Vagina (tissue), 2 donors: ENCODE results near the gene ADAM22. TPM values are rescaled to one million over a fixed set of nuclear protein-coding genes. Genes with fewer than 3 reads are reported as not detected.

Experiments used
- DNase-seq, 2 donors: peaks; one replicate each; pipeline ENCODE4 v3.0.0-alpha.2; 2017; ENCODE audit errors: extremely low spot score in 2 of 2
- H3K27ac ChIP-seq: fragments of 200-600 bp; sonication (generic); one replicate; pipeline ENCODE4 v1.5.1; 2019
- H3K27me3 ChIP-seq: fragments of 200-600 bp; sonication (generic); one replicate; pipeline ENCODE4 v1.5.1; 2019
- H3K36me3 ChIP-seq, 2 donors: fragments of 200-600 bp; sonication (generic); one replicate each; pipeline ENCODE4 v1.5.1; 2017 to 2019
- H3K4me1 ChIP-seq: fragments of 200-600 bp; sonication (generic); one replicate; pipeline ENCODE4 v1.5.1; 2019
- H3K4me3 ChIP-seq, 2 donors: fragments of 200-600 bp; sonication (generic); 1 replicate in 1 of 2; 2 replicates in 1 of 2; pipeline ENCODE4 v1.5.1; 2016 to 2019
- H3K9me3 ChIP-seq: fragments of 200-600 bp; sonication (generic); one replicate; pipeline ENCODE4 v1.5.1; 2019
- POLR2A ChIP-seq, 2 donors: fragments of 450-650 bp; IDR thresholded peaks; one replicate each; pipeline ENCODE4 v1.6.1; 2017; ENCODE audit warnings: antibody characterized with exemption in 2 of 2, mild to moderate bottlenecking in 2 of 2, moderate library complexity in 2 of 2
- POLR2AphosphoS5 ChIP-seq, 2 donors: sonication (generic); formaldehyde crosslinking; IDR thresholded peaks; one replicate each; pipeline ENCODE4 v1.9.0; 2017; ENCODE audit warnings: antibody characterized with exemption in 2 of 2, mild to moderate bottlenecking in 2 of 2, low read depth in 1 of 2; ENCODE audit not compliant: insufficient read depth in 1 of 2
- intact Hi-C: fragments of 100-400 bp; cut with DNase I; formaldehyde crosslinking; loops from one replicate; pipeline ENCODE4 v1.15.1; 2023
- total RNA-seq: library from RNA; depleted of rRNA; stranded (reverse); fragments of >200 nt; gene quantifications from one replicate; pipeline ENCODE4 v1.2.3, GENCODE V29; 2016
- TF ChIP-seq, protein P1 (sequence below), 3 experiments: fragments of 450-650 bp in 2 of 3; fragments of 200-600 bp in 1 of 3; sonication (generic) in 1 of 3; IDR thresholded peaks; one replicate each; pipeline ENCODE4 v1.5.1; 2017 to 2019; ENCODE audit warnings: antibody characterized with exemption in 3 of 3, mild to moderate bottlenecking in 2 of 3, moderate library complexity in 2 of 3

The ADAM22 gene, protein sequence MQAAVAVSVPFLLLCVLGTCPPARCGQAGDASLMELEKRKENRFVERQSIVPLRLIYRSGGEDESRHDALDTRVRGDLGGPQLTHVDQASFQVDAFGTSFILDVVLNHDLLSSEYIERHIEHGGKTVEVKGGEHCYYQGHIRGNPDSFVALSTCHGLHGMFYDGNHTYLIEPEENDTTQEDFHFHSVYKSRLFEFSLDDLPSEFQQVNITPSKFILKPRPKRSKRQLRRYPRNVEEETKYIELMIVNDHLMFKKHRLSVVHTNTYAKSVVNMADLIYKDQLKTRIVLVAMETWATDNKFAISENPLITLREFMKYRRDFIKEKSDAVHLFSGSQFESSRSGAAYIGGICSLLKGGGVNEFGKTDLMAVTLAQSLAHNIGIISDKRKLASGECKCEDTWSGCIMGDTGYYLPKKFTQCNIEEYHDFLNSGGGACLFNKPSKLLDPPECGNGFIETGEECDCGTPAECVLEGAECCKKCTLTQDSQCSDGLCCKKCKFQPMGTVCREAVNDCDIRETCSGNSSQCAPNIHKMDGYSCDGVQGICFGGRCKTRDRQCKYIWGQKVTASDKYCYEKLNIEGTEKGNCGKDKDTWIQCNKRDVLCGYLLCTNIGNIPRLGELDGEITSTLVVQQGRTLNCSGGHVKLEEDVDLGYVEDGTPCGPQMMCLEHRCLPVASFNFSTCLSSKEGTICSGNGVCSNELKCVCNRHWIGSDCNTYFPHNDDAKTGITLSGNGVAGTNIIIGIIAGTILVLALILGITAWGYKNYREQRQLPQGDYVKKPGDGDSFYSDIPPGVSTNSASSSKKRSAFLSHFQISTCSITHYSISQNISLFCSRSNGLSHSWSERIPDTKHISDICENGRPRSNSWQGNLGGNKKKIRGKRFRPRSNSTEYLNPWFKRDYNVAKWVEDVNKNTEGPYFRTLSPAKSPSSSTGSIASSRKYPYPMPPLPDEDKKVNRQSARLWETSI
- total RNA-seq = 6.1 TPM

- peaks cover 8% of the 10 kb centered on the region for H3K4me1 ChIP-seq
- no peaks in the 10 kb centered on the region for H3K9me3 ChIP-seq
- peak within 1 kb of the TSS; percentile 50 for H3K27ac ChIP-seq
- peak within 1 kb of the TSS; percentile 70 to 82 for H3K4me3 ChIP-seq
- TF ChIP-seq, protein P1, sequence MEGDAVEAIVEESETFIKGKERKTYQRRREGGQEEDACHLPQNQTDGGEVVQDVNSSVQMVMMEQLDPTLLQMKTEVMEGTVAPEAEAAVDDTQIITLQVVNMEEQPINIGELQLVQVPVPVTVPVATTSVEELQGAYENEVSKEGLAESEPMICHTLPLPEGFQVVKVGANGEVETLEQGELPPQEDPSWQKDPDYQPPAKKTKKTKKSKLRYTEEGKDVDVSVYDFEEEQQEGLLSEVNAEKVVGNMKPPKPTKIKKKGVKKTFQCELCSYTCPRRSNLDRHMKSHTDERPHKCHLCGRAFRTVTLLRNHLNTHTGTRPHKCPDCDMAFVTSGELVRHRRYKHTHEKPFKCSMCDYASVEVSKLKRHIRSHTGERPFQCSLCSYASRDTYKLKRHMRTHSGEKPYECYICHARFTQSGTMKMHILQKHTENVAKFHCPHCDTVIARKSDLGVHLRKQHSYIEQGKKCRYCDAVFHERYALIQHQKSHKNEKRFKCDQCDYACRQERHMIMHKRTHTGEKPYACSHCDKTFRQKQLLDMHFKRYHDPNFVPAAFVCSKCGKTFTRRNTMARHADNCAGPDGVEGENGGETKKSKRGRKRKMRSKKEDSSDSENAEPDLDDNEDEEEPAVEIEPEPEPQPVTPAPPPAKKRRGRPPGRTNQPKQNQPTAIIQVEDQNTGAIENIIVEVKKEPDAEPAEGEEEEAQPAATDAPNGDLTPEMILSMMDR (IDR thresholded peaks at IDR 0.05) = no peak
- peak in 1 of 2 donors; percentile 29 for TF ChIP-seq POLR2A (IDR thresholded peaks at IDR 0.05)
- TF ChIP-seq POLR2AphosphoS5 (IDR thresholded peaks at IDR 0.05; ENCODE audit: insufficient read depth in 1 of 2, low read depth in 1 of 2) = peak; percentile 27 to 72
- H3K36me3 ChIP-seq = no peaks in the 10 kb centered on the region
- intact Hi-C loops = no loop called here
- DNase-seq = peak in 1 of 2 donors; percentile 89
- no peaks in the 10 kb centered on the region for H3K27me3 ChIP-seq
These were observed at the start of gene ADAM22 for GRCh38 chr7:87933953-87934698. Gene ADAM22 (plus strand): TSS chr7:87934251. CDS start chr7:87934466, 215 bp downstream.

DNA sequence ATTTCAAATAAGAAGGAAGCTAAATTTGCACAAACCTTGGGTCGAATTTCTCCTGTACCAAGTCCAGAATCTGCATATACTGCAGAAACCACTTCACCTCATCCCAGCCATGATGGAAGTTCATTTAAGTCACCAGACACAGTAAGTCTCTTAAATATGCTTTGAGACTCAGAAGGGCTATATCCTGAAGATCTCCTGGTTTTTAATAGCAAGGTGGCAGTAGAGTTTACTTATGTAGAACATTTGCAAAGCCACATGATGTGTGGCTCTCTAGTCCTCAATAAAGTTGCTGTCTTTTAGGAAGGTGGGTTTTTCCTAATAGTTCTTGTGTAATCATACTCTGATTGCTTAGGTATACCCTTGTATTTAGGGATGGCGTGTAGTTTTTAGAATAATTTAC lies 49.0 kb upstream of the ADAM22 start:
- Histone ChIP-seq H3K9me3 (no peaks in the 10 kb centered on the region), H3K27ac (no peak overlapping the region), H3K27me3 (no peaks in the 10 kb centered on the region), H3K4me1 (no peaks in the 10 kb centered on the region), H3K4me3 (no peak overlapping the region), H3K36me3 (no peaks in the 10 kb centered on the region)
- DNase-seq = no peak
- TF ChIP-seq POLR2AphosphoS5 (IDR thresholded peaks at IDR 0.05; ENCODE audit: insufficient read depth in 1 of 2, low read depth in 1 of 2) (no peak), POLR2A (IDR thresholded peaks at IDR 0.05) (no peak)
- TF ChIP-seq, protein P1 (IDR thresholded peaks at IDR 0.05) = no peak
- intact Hi-C loops = no loop called here

DNA sequence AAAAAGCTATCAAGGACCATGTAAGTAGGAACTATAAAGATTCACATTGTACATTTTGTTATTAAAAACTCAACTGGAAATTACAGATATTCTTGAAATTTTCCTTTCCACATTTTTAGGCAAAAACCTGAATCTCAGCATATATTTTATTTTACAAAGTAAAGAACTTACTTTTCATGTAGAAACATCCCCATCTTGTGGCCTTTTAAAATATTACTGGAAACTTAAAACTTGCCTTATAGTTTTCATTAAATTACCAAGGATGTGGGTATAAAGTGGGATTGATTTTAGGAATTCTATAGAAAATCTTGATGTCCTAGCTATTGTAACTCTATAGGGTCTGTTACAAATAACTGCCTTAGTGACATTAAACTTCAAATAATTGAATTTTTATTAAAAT lies 47.2 kb upstream of the ADAM22 start:
- TF ChIP-seq, protein P1 (IDR thresholded peaks at IDR 0.05) = peak; percentile 24 to 46 (median 31)
- TF ChIP-seq POLR2AphosphoS5 (IDR thresholded peaks at IDR 0.05; ENCODE audit: insufficient read depth in 1 of 2, low read depth in 1 of 2) = no peak
- TF ChIP-seq POLR2A (IDR thresholded peaks at IDR 0.05) = no peak
- Histone ChIP-seq H3K27me3 (no peaks in the 10 kb centered on the region), H3K4me3 (no peak overlapping the region), H3K27ac (no peak overlapping the region), H3K9me3 (no peaks in the 10 kb centered on the region), H3K4me1 (no peaks in the 10 kb centered on the region), H3K36me3 (no peaks in the 10 kb centered on the region)
- intact Hi-C loops = no loop called here
- no peak for DNase-seq

DNA sequence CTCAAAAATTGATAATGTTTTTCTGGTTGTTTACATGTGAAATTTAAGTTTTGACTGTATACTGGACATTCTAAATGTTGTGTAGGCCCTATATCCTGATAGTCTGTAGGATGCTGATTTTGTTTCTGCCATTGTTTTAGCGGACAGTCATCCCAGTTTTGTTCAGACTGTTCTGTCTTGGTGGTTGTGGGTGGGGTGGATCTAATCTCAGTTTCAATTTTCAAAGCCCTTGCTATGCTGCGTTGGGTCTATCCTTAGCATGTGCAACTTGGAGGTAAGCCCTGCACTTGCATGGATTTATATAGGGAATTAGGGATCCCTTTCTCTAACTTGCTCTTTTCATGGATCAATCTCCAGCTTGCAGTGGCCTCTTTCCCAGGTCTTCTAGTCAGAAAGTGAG lies 38.7 kb upstream of the ADAM22 start:
- no peaks in the 10 kb centered on the region for H3K9me3 ChIP-seq
- H3K4me3 ChIP-seq = no peak overlapping the region
- H3K27ac ChIP-seq = no peak overlapping the region
- no peak for DNase-seq
- no peaks in the 10 kb centered on the region for H3K27me3 ChIP-seq
- no peaks in the 10 kb centered on the region for H3K4me1 ChIP-seq
- TF ChIP-seq POLR2AphosphoS5 (IDR thresholded peaks at IDR 0.05; ENCODE audit: insufficient read depth in 1 of 2, low read depth in 1 of 2) = no peak
- TF ChIP-seq, protein P1 (IDR thresholded peaks at IDR 0.05) = no peak
- no peak for TF ChIP-seq POLR2A (IDR thresholded peaks at IDR 0.05)
- peaks cover 0 to 7% of the 10 kb centered on the region in 2 donors for H3K36me3 ChIP-seq
- intact Hi-C loops = no loop called here
